NOMO-1 (cell line): Measurements from ENCODE around the gene PLXDC2.

Experiments used
- DNase-seq, 2 experiments: peaks; one replicate each; lab custom pipeline; 2025; ENCODE audit not compliant: unreplicated experiment in 2 of 2; lab: John Stamatoyannopoulos, UW

Gene PLXDC2

GRCh38 chr10:19932806-19933371, 116.7 kb downstream of the PLXDC2 start:
- DNase-seq, result no peak

DNA sequence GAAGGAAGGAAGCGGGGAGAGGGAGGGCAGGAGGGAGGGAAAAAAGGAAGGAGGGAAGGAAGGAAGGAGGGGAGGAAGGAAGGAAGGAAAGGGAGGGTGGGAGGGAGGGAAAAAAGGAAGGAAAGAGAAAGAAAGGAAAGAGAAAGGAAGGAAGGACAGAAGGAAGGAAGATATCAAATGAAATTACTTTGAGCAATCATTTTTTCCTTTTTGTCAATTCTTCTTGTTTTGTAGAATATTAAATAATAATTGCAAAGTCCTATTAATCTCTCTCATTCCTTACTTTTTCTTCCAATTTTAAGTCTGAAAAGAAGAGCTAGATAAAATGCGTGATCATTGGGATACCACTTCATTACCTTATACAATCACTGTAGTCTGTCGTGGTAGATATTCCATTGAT, 117.5 kb downstream of the PLXDC2 start:
- no peak for DNase-seq

- no peak for DNase-seq
Observed at GRCh38 chr10:19935176-19935575, 118.9 kb downstream of the PLXDC2 start.

GRCh38 chr10:19936289-19936688, 120.1 kb downstream of the PLXDC2 start:
- DNase-seq, result no peak

DNA sequence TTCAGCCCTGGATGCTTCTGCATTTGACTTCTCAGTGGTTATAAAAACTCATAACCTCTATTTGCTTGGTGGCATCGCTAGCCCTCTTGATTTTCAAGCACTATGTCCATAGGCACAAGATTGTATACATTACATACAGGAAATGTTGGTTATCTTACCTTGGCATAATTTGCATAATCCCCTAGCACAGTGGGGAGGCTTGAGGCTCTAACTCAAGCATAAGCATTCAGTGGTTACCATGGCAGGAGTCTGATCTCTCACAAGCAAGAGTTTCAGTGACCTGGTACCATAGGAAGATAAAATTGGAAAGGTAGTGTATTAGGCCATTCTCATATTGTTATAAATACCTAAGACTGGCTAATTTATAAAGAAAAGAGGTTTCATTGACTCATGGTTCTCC, 121.8 kb downstream of the PLXDC2 start:
- no peak for DNase-seq

DNA sequence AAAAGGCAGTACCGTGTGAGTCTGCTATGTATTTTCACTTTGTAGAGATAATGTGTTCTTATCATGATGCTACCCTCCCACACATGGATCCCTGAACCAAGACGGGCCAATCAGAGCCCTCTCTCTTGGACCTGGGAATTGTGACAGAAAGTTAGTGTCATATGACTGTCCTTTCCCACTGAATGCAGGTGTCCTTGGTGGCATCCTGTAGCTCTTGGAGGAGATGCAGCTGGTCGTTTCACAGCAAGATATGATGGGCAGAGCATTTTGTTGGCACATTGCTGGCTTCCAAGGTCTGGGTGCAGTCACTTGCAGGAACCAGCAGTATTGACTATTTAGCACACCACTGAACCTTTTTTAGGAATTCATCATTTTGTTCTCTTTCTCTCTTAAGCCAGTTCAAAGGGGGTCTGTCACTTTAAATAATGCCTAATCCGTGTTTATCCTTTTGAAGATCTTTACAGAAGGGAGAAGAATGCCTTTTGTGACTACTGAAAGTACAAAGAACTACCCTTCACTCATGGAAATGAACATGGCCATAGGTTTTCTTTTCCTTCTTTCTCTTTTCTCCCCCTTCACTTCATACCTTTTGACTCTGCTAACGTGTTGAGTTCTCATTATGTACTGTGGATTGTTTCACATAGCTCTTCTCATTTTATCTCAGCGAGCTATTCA, 125.1 kb downstream of the PLXDC2 start:
- no peak for DNase-seq

GRCh38 chr10:19944911-19945663, 128.9 kb downstream of the PLXDC2 start:
- DNase-seq, result no peak

- no peak for DNase-seq
Observed at GRCh38 chr10:19946245-19946644, 130.0 kb downstream of the PLXDC2 start.

- DNase-seq, result no peak
Observed at GRCh38 chr10:19946791-19947190, 130.6 kb downstream of the PLXDC2 start.

DNA sequence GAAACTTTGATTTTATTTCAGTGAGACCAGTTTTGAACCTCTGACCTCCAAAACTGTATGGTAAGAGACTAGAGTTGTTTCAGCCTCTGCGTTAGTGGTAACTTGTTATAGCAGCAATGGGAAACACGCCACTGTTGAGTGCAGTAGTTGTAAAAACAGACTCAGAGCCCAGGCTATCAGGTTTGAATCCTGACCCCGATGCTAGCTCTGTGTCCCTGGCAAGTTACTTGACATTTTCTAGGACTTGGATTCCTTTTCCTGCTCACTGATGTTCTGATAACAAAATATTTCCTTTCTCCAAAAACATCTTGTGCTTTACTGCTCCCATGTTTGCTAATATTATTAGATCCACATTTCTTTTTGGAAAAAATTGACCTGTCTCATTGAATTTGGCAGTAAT, 131.0 kb downstream of the PLXDC2 start:
- DNase-seq, result no peak

DNA sequence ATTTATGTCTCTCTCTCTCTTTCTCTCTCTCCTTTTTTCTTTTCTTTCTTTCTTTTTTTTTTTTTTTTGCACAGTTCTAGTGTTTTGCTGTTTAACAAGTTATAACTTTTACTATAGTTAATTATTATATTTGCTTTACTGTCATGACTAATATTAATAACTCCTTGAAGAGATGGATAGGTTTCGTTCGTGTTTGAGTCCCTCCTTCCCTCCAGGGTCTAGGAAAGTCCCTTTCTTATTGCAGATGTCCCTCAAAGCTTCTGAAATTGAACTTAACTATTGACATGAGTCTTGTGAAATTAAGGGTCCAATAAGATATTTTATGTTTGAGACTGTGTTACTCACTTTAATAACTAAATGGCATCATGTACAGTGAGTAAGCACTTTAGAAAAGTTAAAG, 131.4 kb downstream of the PLXDC2 start:
- DNase-seq, result no peak

DNA sequence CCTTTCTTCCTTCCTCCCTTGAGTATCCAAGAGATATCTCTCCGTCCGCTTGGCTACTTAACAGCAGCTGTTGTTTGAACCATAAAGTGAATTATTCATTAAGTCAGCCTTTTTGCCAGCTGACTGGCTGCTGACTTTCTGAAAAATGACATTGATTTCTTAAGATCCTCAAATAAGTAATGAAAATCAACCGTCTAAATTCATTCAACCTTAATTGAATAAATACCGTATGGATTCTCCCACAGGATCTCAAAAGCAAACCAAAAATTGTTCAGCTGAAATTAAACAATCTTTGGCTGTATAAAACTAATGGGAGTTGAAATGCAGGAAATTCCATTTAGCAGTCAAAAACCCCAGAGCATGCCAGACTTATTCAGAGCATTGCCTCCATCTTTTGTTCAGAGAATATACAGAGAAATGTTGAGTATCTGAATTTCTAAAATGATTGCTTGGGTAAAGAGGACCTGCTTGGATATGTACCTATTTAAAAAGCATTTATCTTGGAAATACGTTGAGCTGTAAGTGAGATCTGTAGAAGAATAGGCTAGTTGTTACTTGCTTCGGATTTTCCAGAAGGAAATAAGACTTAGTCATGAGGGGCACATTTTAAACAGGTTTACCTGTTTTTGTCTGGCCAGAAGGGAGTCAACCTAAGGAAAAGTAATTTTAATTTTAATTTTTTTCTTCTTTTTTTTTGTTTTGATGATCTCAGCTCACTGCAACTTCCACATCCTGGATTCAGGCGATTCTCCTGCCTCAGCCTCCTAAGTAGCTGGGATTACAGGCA, 136.2 kb downstream of the PLXDC2 start:
- DNase-seq, result no peak

- DNase-seq, result no peak
Observed at GRCh38 chr10:19954601-19955000, 138.4 kb downstream of the PLXDC2 start.

DNA sequence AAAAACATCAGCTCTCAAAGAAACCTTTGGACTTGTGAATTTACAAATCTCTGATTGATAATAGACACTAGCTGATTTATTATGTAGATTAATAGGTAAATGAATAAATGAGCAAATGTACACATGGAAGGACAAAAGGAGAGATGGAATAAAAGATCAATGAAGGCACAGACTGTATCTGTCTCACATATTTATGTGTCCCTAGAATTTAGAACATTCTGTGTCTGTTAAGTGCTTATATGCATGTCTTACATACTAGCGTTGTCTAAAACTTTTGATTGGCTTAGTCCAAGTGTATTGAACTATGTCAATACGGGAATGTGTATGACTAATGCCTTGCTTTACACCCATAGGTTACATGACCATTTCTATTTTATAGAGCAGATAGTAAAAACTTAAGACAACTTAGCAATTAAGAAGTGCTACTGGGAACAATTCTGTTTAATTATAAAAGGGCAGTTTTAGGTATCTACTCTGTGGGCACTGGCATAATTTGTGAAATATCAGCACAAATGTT, 140.3 kb downstream of the PLXDC2 start:
- DNase-seq, result no peak

DNA sequence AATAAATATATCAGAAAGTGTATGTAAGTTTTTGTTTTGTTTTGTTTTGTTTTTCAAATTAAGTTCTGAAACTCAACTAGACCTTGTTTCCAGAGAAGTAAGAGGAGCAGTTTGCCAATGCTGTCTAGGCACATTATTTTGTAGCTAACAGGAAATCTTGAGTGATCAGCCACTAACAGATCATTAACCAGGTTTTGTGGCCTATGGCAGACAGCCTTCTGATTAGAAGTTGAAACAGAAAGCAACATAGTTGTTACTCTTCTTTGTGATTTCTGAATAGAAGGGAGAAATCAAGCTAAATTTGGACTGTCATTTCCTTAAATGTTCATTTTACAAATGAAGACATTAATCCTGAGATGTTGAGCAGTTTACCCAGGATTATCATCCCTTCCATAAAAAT, 142.6 kb downstream of the PLXDC2 start:
- DNase-seq, result no peak

DNA sequence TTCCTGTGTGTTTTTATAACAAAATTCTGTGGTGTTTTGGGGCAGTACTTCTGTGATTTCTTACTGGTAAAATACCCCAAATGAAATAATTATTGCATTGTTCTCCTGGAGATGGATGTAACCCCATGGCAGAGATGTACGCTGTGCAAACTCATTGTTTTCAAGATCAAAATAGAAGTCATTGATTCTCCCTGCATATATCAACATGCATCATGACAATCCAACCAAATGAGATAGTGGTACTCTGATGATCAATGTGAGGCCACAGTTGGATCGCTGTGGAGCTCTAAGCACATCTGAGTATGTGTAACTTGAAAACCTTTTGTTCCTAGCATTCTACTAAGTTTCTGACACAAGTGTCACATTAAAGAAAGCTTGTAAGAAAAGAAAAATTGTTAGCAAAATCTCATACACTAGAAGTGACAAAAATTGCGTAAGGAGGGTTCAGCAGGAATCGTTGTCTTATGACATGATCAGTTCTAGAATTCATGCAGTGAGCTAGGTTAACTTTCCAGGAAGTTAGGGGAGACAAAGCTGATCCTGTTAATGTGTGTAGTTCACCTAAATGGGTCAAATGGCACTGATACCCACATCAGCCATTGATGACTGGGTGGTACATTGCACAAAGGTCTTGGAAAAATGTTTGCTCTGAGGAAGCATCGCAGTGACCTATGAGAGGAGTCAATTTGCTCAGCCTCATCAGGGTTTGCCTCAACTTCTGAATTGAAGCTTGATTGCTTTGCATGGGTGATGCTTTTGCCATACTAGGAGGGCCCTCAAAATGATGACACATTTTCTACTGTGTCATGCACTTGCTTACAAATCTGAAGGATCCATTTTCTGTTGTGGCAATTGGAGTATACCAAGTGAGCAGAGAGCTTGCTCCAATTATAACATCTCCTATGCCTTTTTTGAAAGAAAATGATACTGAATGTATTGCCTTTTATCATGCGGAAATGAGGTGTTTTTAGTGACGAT, 145.1 kb downstream of the PLXDC2 start:
- DNase-seq, result no peak

DNA sequence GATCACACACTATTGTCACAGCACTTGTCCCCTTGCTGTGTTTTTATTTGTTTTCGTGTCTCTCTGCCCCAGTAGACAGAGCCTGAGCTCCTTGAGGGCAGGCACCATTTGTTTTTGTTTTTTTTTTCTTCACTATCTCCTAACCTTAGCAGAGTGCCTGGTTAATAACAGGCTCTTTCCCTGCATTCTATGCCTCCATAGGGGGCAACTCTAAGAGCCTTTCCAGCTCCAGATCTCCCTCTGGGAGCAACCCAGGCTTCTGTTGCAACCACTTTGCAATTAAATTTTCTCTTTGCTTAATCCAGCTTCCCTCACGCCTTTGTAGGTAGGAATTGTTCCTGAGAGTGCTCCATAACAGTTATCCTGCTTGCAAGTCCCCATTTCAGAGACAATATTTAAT, 148.4 kb downstream of the PLXDC2 start:
- no peak for DNase-seq

GRCh38 chr10:19966751-19967150, 150.5 kb downstream of the PLXDC2 start:
- no peak for DNase-seq

DNA sequence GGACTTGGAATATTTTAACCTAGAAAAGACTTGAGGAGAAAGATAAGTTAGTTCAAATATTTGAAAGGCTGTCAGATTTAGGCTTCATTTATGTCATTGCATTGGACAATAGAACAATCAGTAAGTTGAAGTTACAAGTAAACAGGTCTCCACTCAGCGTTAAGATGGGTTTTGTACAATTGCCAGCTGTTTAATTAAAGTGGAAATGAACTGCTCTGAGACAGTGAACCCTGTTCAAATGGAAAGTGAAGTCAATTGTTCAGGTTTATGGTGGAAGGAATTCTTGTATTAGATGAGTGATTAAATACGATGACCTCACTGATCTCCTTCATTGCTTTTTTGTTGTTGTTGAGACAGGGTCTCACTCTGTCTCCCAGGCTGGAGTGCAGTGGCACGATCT, 151.7 kb downstream of the PLXDC2 start:
- no peak for DNase-seq

- no peak for DNase-seq
Observed at GRCh38 chr10:19968745-19969144, 152.5 kb downstream of the PLXDC2 start.
